Ramos (cell line): ENCODE data around the gene MYH11.
"Not testable (repeated sequence)": the region's sequence is repeated elsewhere in the genome, so short reads cannot be mapped to it uniquely, and the experiment has no call there.

Experiments
- in situ Hi-C: fragments of 300-500 bp; cut with MboI; formaldehyde crosslinking; loops from one replicate; pipeline ENCODE4 v1.14.3; 2022; ENCODE audit warnings: low sequenced_read_pairs; ENCODE audit not compliant: unreplicated experiment

MYH11 gene

GRCh38 chr16:15816228-15816627 is 40.6 kb downstream of the MYH11 start:
- in situ Hi-C loops, result no loop called here

GRCh38 chr16:15812401-15812750 is 44.5 kb downstream of the MYH11 start:
- in situ Hi-C loops, result not testable (repeated sequence)

GRCh38 chr16:15811481-15812400 is 45.1 kb downstream of the MYH11 start:
- in situ Hi-C loops, result no loop called here

GRCh38 chr16:15810949-15811348 is 45.9 kb downstream of the MYH11 start:
- in situ Hi-C loops, result no loop called here

GRCh38 chr16:15810411-15810810 is 46.4 kb downstream of the MYH11 start:
- in situ Hi-C loops, result no loop called here

GRCh38 chr16:15809297-15809696 is 47.5 kb downstream of the MYH11 start:
- in situ Hi-C loops, result not testable (repeated sequence)

- in situ Hi-C loops, result no loop called here
Observed at GRCh38 chr16:15808071-15808470, 48.8 kb downstream of the MYH11 start.

GRCh38 chr16:15807603-15808009 is 49.2 kb downstream of the MYH11 start:
- in situ Hi-C loops, result no loop called here

GRCh38 chr16:15803618-15804017 is 53.2 kb downstream of the MYH11 start:
- in situ Hi-C loops, result no loop called here

GRCh38 chr16:15799851-15800495 is 56.9 kb downstream of the MYH11 start:
- in situ Hi-C loops, result loop anchor here (10.0 kb wide), 1 partner anchor 65 kb away; no protein-coding TSS in a partner anchor

- in situ Hi-C loops, result loop anchor here (10.0 kb wide), 1 partner anchor 64 kb away; no protein-coding TSS in a partner anchor
Observed at GRCh38 chr16:15798671-15799070, 58.2 kb downstream of the MYH11 start.

GRCh38 chr16:15796885-15797284 is 59.9 kb downstream of the MYH11 start:
- in situ Hi-C loops, result loop anchor here (10.0 kb wide), 1 partner anchor 62 kb away; no protein-coding TSS in a partner anchor

- in situ Hi-C loops, result loop anchor here (10.0 kb wide), 1 partner anchor 61 kb away; no protein-coding TSS in a partner anchor
Observed at GRCh38 chr16:15795615-15796014, 61.2 kb downstream of the MYH11 start.

GRCh38 chr16:15792563-15792971 is 64.3 kb downstream of the MYH11 start:
- in situ Hi-C loops, result loop anchor here (10.0 kb wide), 1 partner anchor 58 kb away; no protein-coding TSS in a partner anchor

- in situ Hi-C loops, result loop anchor here (10.0 kb wide), 1 partner anchor 56 kb away; no protein-coding TSS in a partner anchor
Observed at GRCh38 chr16:15790458-15790857, 66.4 kb downstream of the MYH11 start.

- in situ Hi-C loops, result loop anchor here (10.0 kb wide), 1 partner anchor 55 kb away; no protein-coding TSS in a partner anchor
Observed at GRCh38 chr16:15789816-15790215, 67.0 kb downstream of the MYH11 start.

- in situ Hi-C loops, result no loop called here
Observed at GRCh38 chr16:15788846-15789239, 68.0 kb downstream of the MYH11 start.

- in situ Hi-C loops, result no loop called here
Observed at GRCh38 chr16:15786501-15786900, 70.3 kb downstream of the MYH11 start.

GRCh38 chr16:15785386-15786059 is 71.3 kb downstream of the MYH11 start:
- in situ Hi-C loops, result no loop called here

GRCh38 chr16:15783985-15784384 is 72.8 kb downstream of the MYH11 start:
- in situ Hi-C loops, result no loop called here
